HL-60 (cell line): ENCODE data around the gene OR5K4.

Experiments used
- DNase-seq, 2 experiments: peaks; one replicate each; pipeline ENCODE4 v3.0.0-alpha.2; 2010 to 2020; ENCODE audit warnings: low read depth in 1 of 2, low spot score in 1 of 2
- H3K27ac ChIP-seq: fragments of 250-450 bp; sonication (Bioruptor Pico); replicated peaks from 2 replicates; pipeline ENCODE4 v1.5.1; 2020; ENCODE audit warnings: mild to moderate bottlenecking, moderate library complexity
- H3K27me3 ChIP-seq: fragments of 250-450 bp; sonication (Bioruptor Pico); 2 replicates; pipeline ENCODE4 v1.5.1; 2021; ENCODE audit warnings: mild to moderate bottlenecking, moderate library complexity; ENCODE audit not compliant: insufficient read depth, poor library complexity, severe bottlenecking
- H3K4me3 ChIP-seq: replicated peaks from 2 replicates; pipeline ENCODE4 v1.5.1; 2011; ENCODE audit warnings: mild to moderate bottlenecking, control low read depth, low read length; ENCODE audit not compliant: insufficient read depth
- CTCF ChIP-seq: IDR thresholded peaks from one replicate; pipeline ENCODE4 v1.5.1; 2011; ENCODE audit warnings: low read length, control low read depth, inconsistent platforms; ENCODE audit not compliant: insufficient read depth
- GABPA ChIP-seq: IDR thresholded peaks from 2 replicates; pipeline ENCODE4 v1.6.1; 2012; ENCODE audit warnings: low read depth
- POLR2AphosphoS5 ChIP-seq: IDR thresholded peaks from 2 replicates; pipeline ENCODE4 v1.6.1; 2012; ENCODE audit warnings: low read depth
- REST ChIP-seq: IDR thresholded peaks from 2 replicates; pipeline ENCODE4 v1.6.1; 2012; ENCODE audit warnings: low read depth; ENCODE audit not compliant: insufficient replicate concordance
- SPI1 ChIP-seq: IDR thresholded peaks from 2 replicates; pipeline ENCODE4 v1.6.1; 2012; ENCODE audit warnings: low read depth, mild to moderate bottlenecking, borderline replicate concordance

Gene OR5K4

GRCh38 chr3:98359993-98360675 lies 6.5 kb downstream of the OR5K4 start:
- H3K27me3 ChIP-seq = no peaks in the 10 kb centered on the region
- peak in 1 of 2 experiments; percentile 9 for DNase-seq
- TF ChIP-seq POLR2AphosphoS5 (no peak), CTCF (no peak), GABPA (no peak), REST (no peak), SPI1 (no peak)
- H3K27ac ChIP-seq = no peak overlapping the region
- no peak overlapping the region for H3K4me3 ChIP-seq

- H3K27me3 ChIP-seq = no peaks in the 10 kb centered on the region
- TF ChIP-seq CTCF (no peak), SPI1 (no peak), REST (no peak), POLR2AphosphoS5 (no peak), GABPA (no peak)
- H3K27ac ChIP-seq = no peak overlapping the region
- no peak for DNase-seq
- no peak overlapping the region for H3K4me3 ChIP-seq
Measured at GRCh38 chr3:98360681-98361080, 7.0 kb downstream of the OR5K4 start.

- no peak for DNase-seq
- no peak overlapping the region for H3K27ac ChIP-seq
- no peak overlapping the region for H3K4me3 ChIP-seq
- no peaks in the 10 kb centered on the region for H3K27me3 ChIP-seq
- TF ChIP-seq GABPA (no peak), POLR2AphosphoS5 (no peak), CTCF (no peak)
Measured at GRCh38 chr3:98361289-98361688, 7.6 kb downstream of the OR5K4 start.
